Measurements from ENCODE around the gene C7.

The C7 gene

GRCh38 chr5:40958811-40959210 is 49.5 kb downstream of the C7 start:
- Histone ChIP-seq H3K27ac (ENCODE audit: low read depth, low read length) (no peak overlapping the region), H3K9me2 (replicated peaks; ENCODE audit: control insufficient read depth, low read length) (no peaks in the 10 kb centered on the region), H3K4me3 (ENCODE audit: low read length) (no peak overlapping the region), H3K9me3 (ENCODE audit: control insufficient read depth, insufficient read depth, low read length) (no peaks in the 10 kb centered on the region), H3K27me3 (ENCODE audit: control insufficient read depth, low read length) (no peaks in the 10 kb centered on the region), H3F3A (ENCODE audit: control insufficient read depth, insufficient read depth) (no peaks in the 10 kb centered on the region), H4K20me1 (ENCODE audit: control insufficient read depth, insufficient read depth, low read depth, low read length) (no peaks in the 10 kb centered on the region), H3K79me2 (ENCODE audit: control insufficient read depth, low read length) (no peaks in the 10 kb centered on the region), H3K4me1 (ENCODE audit: control insufficient read depth, low read length) (no peaks in the 10 kb centered on the region), H3K36me3 (ENCODE audit: control insufficient read depth, low read length) (no peaks in the 10 kb centered on the region), H3K4me2 (ENCODE audit: low read length) (no peak overlapping the region)
- TF ChIP-seq CTCF (IDR thresholded peaks at IDR 0.05; ENCODE audit: low read depth, low read length, poor library complexity, severe bottlenecking) (no peak), EZH2phosphoT487 (IDR thresholded peaks at IDR 0.05; ENCODE audit: borderline replicate concordance, low read length) (no peak)

GRCh38 chr5:40960037-40960436 is 50.7 kb downstream of the C7 start:
- H3K27me3 ChIP-seq (ENCODE audit: control insufficient read depth, low read length): no peaks in the 10 kb centered on the region

GRCh38 chr5:40962207-40962955 is 53.1 kb downstream of the C7 start:
- no peak for TF ChIP-seq EZH2phosphoT487 (IDR thresholded peaks at IDR 0.05; ENCODE audit: borderline replicate concordance, low read length)
- no peak for TF ChIP-seq CTCF (IDR thresholded peaks at IDR 0.05; ENCODE audit: low read depth, low read length, poor library complexity, severe bottlenecking)

More at GRCh38 chr5:40960037-40960436, 50.7 kb downstream of the C7 start:
- Histone ChIP-seq H4K20me1 (ENCODE audit: control insufficient read depth, insufficient read depth, low read depth, low read length) (no peaks in the 10 kb centered on the region), H3K27ac (ENCODE audit: low read depth, low read length) (no peak overlapping the region), H3F3A (ENCODE audit: control insufficient read depth, insufficient read depth) (no peaks in the 10 kb centered on the region), H3K4me3 (ENCODE audit: low read length) (no peak overlapping the region), H3K9me3 (ENCODE audit: control insufficient read depth, insufficient read depth, low read length) (no peaks in the 10 kb centered on the region), H3K4me1 (ENCODE audit: control insufficient read depth, low read length) (no peaks in the 10 kb centered on the region), H3K79me2 (ENCODE audit: control insufficient read depth, low read length) (no peaks in the 10 kb centered on the region), H3K4me2 (ENCODE audit: low read length) (no peak overlapping the region), H3K9me2 (replicated peaks; ENCODE audit: control insufficient read depth, low read length) (no peaks in the 10 kb centered on the region), H3K36me3 (ENCODE audit: control insufficient read depth, low read length) (no peaks in the 10 kb centered on the region)
- TF ChIP-seq CTCF (IDR thresholded peaks at IDR 0.05; ENCODE audit: low read depth, low read length, poor library complexity, severe bottlenecking) (no peak), EZH2phosphoT487 (IDR thresholded peaks at IDR 0.05; ENCODE audit: borderline replicate concordance, low read length) (no peak)

More at GRCh38 chr5:40962207-40962955, 53.1 kb downstream of the C7 start:
- H3K27ac ChIP-seq (ENCODE audit: low read depth, low read length): no peak overlapping the region
- H3F3A ChIP-seq (ENCODE audit: control insufficient read depth, insufficient read depth): no peaks in the 10 kb centered on the region
- no peaks in the 10 kb centered on the region for H3K36me3 ChIP-seq (ENCODE audit: control insufficient read depth, low read length)
- no peak overlapping the region for H3K4me3 ChIP-seq (ENCODE audit: low read length)
- no peaks in the 10 kb centered on the region for H3K27me3 ChIP-seq (ENCODE audit: control insufficient read depth, low read length)
- H3K9me3 ChIP-seq (ENCODE audit: control insufficient read depth, insufficient read depth, low read length): no peaks in the 10 kb centered on the region
- no peaks in the 10 kb centered on the region for H4K20me1 ChIP-seq (ENCODE audit: control insufficient read depth, insufficient read depth, low read depth, low read length)
- H3K9me2 ChIP-seq (replicated peaks; ENCODE audit: control insufficient read depth, low read length): no peaks in the 10 kb centered on the region
- H3K4me2 ChIP-seq (ENCODE audit: low read length): no peak overlapping the region
- H3K4me1 ChIP-seq (ENCODE audit: control insufficient read depth, low read length): no peaks in the 10 kb centered on the region
- no peaks in the 10 kb centered on the region for H3K79me2 ChIP-seq (ENCODE audit: control insufficient read depth, low read length)
